Measurements from ENCODE around the gene PCNP. TPM values are rescaled to one million over a fixed set of nuclear protein-coding genes. Genes with fewer than 3 reads are reported as not detected.

The PCNP gene, protein sequence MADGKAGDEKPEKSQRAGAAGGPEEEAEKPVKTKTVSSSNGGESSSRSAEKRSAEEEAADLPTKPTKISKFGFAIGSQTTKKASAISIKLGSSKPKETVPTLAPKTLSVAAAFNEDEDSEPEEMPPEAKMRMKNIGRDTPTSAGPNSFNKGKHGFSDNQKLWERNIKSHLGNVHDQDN
- total RNA-seq = 52.7 and 103 TPM in 2 replicates

GRCh38 chr3:101573449-101574387 lies at the start of gene PCNP:
PCNP (plus strand) TSS chr3:101574180; CDS start chr3:101574216, 36 bp downstream.

DNA sequence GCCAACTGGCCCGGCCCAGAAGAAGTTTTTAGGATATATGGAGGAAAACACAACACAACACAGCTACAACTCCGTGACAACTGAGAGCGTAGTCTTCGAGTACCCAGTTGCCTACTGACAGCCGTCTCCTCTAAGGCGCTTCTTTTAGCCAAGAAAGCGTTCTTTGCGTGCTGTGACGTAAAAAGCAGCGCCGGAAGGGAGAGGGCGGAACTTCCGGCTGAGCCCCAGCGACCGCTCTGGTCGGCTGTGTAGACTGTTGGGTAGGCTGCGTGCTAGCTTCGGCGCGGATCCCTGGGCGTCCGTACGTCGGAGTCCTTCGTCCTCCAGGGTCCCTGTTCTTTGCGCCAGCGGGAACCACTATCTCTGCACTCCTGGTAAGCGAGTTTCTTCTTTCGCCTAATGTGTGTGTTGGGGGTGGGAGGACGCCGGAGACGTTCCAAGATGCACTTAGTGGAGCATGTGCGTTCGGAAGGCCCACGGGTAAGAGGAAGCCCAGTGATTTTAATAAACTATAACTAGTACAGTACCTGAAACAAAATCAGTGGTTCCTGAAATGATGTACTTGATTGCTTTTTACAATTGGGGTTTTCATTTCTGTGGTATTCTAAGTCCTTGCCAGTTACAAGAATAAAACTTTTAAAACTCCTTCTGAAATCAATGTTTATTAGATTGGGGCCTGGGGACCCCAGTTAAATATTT lies 12.2 kb upstream of the PCNP start, which contains the start of gene TRMT10C:
Gene TRMT10C, plus strand, starts transcription at position 239 of the 699 bp plus-strand sequence. CDS start 2,914 bp downstream, outside the sequence.

Other genes starting within 250 kb of the PCNP start
- 14.0 and 17.2 TPM in 2 replicates for gene SENP7, start 61.0 kb upstream of the PCNP start, total RNA-seq
- 10.0 and 21.6 TPM in 2 replicates for gene TRMT10C, start 12.3 kb upstream of the PCNP start, total RNA-seq
- gene ZBTB11, start 103.0 kb downstream of the PCNP start, total RNA-seq = 15.8 and 16.2 TPM in 2 replicates
- 1,287 and 2,144 TPM in 2 replicates for gene RPL24, start 112.5 kb downstream of the PCNP start, total RNA-seq
- 8.7 and 10.1 TPM in 2 replicates for gene CEP97, start 150.4 kb downstream of the PCNP start, total RNA-seq
- 16.0 and 18.9 TPM in 2 replicates for gene NXPE3, start 205.0 kb downstream of the PCNP start, total RNA-seq

Measured in bronchial smooth muscle cell (primary cell).